Mesenchymal stem cell (in vitro differentiated cells and primary cell): ENCODE data around the gene RBM26.

Experiments
- DNase-seq: peaks from one replicate; pipeline ENCODE4 v3.0.0-alpha.2; 2013
- H2AFZ ChIP-seq: one replicate; pipeline ENCODE4 v1.6.1; 2013; ENCODE audit warnings: low read depth, mild to moderate bottlenecking, control low read depth, inconsistent platforms, low read length, moderate library complexity
- H2AK5ac ChIP-seq: 2 replicates; pipeline ENCODE4 v1.6.1; 2013; ENCODE audit warnings: low read length, moderate library complexity, mild to moderate bottlenecking, inconsistent platforms; ENCODE audit not compliant: severe bottlenecking
- H2BK120ac ChIP-seq: one replicate; pipeline ENCODE4 v1.6.1; 2013; ENCODE audit warnings: low read depth, mild to moderate bottlenecking, inconsistent platforms, low read length, moderate library complexity
- H2BK12ac ChIP-seq, 2 experiments: one replicate each; pipeline ENCODE4 v1.6.1; 2013; ENCODE audit warnings: inconsistent platforms in 2 of 2, low read length in 2 of 2, mild to moderate bottlenecking in 2 of 2, moderate library complexity in 2 of 2, control low read depth in 1 of 2
- H2BK15ac ChIP-seq: one replicate; pipeline ENCODE4 v1.6.1; 2013; ENCODE audit warnings: mild to moderate bottlenecking, low read depth, inconsistent platforms; ENCODE audit not compliant: poor library complexity, severe bottlenecking
- H2BK5ac ChIP-seq: 2 replicates; pipeline ENCODE4 v1.6.1; 2013; ENCODE audit warnings: low read depth, mild to moderate bottlenecking, low read length, control low read depth, inconsistent platforms; ENCODE audit not compliant: poor library complexity, severe bottlenecking
- H3K14ac ChIP-seq, 2 experiments: one replicate each; pipeline ENCODE4 v1.6.1; 2013; ENCODE audit warnings: inconsistent platforms in 2 of 2, low read length in 2 of 2, control low read depth in 1 of 2, mild to moderate bottlenecking in 1 of 2, moderate library complexity in 1 of 2
- H3K18ac ChIP-seq, 2 experiments: one replicate each; pipeline ENCODE4 v1.6.1; 2013; ENCODE audit warnings: inconsistent platforms in 2 of 2, low read length in 2 of 2, control low read depth in 1 of 2, low read depth in 1 of 2, mild to moderate bottlenecking in 1 of 2
- H3K23ac ChIP-seq, 2 experiments: one replicate each; pipeline ENCODE4 v1.6.1; 2013; ENCODE audit warnings: inconsistent platforms in 2 of 2, low read length in 2 of 2, mild to moderate bottlenecking in 2 of 2, moderate library complexity in 2 of 2, control low read depth in 1 of 2
- H3K27ac ChIP-seq: 2 replicates; pipeline ENCODE4 v1.5.1; 2013; ENCODE audit warnings: mild to moderate bottlenecking, moderate library complexity, low read length, control low read depth, inconsistent platforms; ENCODE audit not compliant: poor library complexity, severe bottlenecking
- H3K27me3 ChIP-seq, 2 experiments: 2 replicates each; pipeline versions ENCODE4 v1.6.1 to v1.7.0; 2013; ENCODE audit warnings: low read length in 2 of 2, mild to moderate bottlenecking in 2 of 2, moderate library complexity in 2 of 2, control low read depth in 1 of 2, inconsistent platforms in 1 of 2; ENCODE audit not compliant: control insufficient read depth in 1 of 2, insufficient read depth in 1 of 2
- H3K36me3 ChIP-seq, 2 experiments: 2 replicates each; pipeline versions ENCODE4 v1.6.1 to v1.7.0; 2013; ENCODE audit warnings: low read length in 2 of 2, control low read depth in 1 of 2, inconsistent platforms in 1 of 2, low read depth in 1 of 2, mild to moderate bottlenecking in 1 of 2; ENCODE audit not compliant: insufficient read depth in 2 of 2, control insufficient read depth in 1 of 2
- H3K4ac ChIP-seq, 2 experiments: one replicate each; pipeline ENCODE4 v1.6.1; 2013; ENCODE audit warnings: inconsistent platforms in 2 of 2, low read length in 2 of 2, mild to moderate bottlenecking in 2 of 2, moderate library complexity in 2 of 2, control low read depth in 1 of 2, low read depth in 1 of 2
- H3K4me1 ChIP-seq: 2 replicates; pipeline ENCODE4 v1.6.1; 2013; ENCODE audit warnings: low read depth, low read length, control low read depth; ENCODE audit not compliant: control insufficient read depth, insufficient read depth
- H3K4me2 ChIP-seq: 2 replicates; pipeline ENCODE4 v1.6.1; 2013; ENCODE audit warnings: low read length, mild to moderate bottlenecking, inconsistent platforms; ENCODE audit not compliant: poor library complexity, severe bottlenecking
- H3K4me3 ChIP-seq, 2 experiments: 2 replicates each; pipeline versions ENCODE4 v1.5.1 to v1.7.0; 2013; ENCODE audit warnings: low read length in 2 of 2, mild to moderate bottlenecking in 2 of 2, control low read depth in 1 of 2, low read depth in 1 of 2; ENCODE audit not compliant: insufficient read depth in 1 of 2
- H3K79me1 ChIP-seq: replicated peaks from 2 replicates; pipeline ENCODE4 v1.6.1; 2013; ENCODE audit warnings: mild to moderate bottlenecking, control low read depth, low read length, inconsistent platforms; ENCODE audit not compliant: poor library complexity, severe bottlenecking
- H3K9ac ChIP-seq: 2 replicates; pipeline ENCODE4 v1.7.0; 2013; ENCODE audit warnings: mild to moderate bottlenecking, low read length, moderate library complexity
- H3K9me3 ChIP-seq: 2 replicates; pipeline ENCODE4 v1.7.0; 2013; ENCODE audit warnings: mild to moderate bottlenecking, low read length; ENCODE audit not compliant: control insufficient read depth
- H4K8ac ChIP-seq: one replicate; pipeline ENCODE4 v1.6.1; 2013; ENCODE audit warnings: inconsistent platforms, mild to moderate bottlenecking, low read length, moderate library complexity
- H4K91ac ChIP-seq: one replicate; pipeline ENCODE4 v1.6.1; 2013; ENCODE audit warnings: mild to moderate bottlenecking, low read length, inconsistent platforms
- WGBS: methylation state at CpG from one replicate; pipeline ENCODE4 v1.1.7; 2013; ENCODE audit warnings: mixed read lengths; 5-methylcytosine and 5-hydroxymethylcytosine counted together

RBM26 gene

GRCh38 chr13:79389026-79389425 is 17.0 kb downstream of the RBM26 start:
- no peak overlapping the region for H2BK5ac ChIP-seq
- no peak overlapping the region for H3K9ac ChIP-seq
- no peak overlapping the region for H2BK15ac ChIP-seq
- H3K27me3 ChIP-seq: no peaks in the 10 kb centered on the region
- H2AFZ ChIP-seq: no peak overlapping the region
- H3K36me3 ChIP-seq: peaks cover 6 to 13% of the 10 kb centered on the region in 2 experiments
- H3K4ac ChIP-seq: no peak overlapping the region
- no peak overlapping the region for H4K8ac ChIP-seq
- no peak overlapping the region for H2BK12ac ChIP-seq
- peaks cover under 1% of the 10 kb centered on the region for H3K9me3 ChIP-seq
- H3K4me2 ChIP-seq: no peak overlapping the region
- H4K91ac ChIP-seq: no peak overlapping the region
- no peak overlapping the region for H3K23ac ChIP-seq
- H3K27ac ChIP-seq: no peak overlapping the region
- H3K18ac ChIP-seq: no peak overlapping the region
- H3K4me3 ChIP-seq: no peak overlapping the region
- peaks cover 2% of the 10 kb centered on the region for H3K4me1 ChIP-seq
- H2AK5ac ChIP-seq: no peak overlapping the region
- no peak for DNase-seq
- 100% methylated on average over 1 of the region's 1 CpG for WGBS
- peaks cover under 1% of the 10 kb centered on the region for H3K79me1 ChIP-seq
- H2BK120ac ChIP-seq: no peak overlapping the region
- H3K14ac ChIP-seq: no peak overlapping the region

GRCh38 chr13:79387853-79388252 is 18.2 kb downstream of the RBM26 start:
- H3K9me3 ChIP-seq: no peaks in the 10 kb centered on the region
- no peak overlapping the region for H4K91ac ChIP-seq
- H2BK15ac ChIP-seq: no peak overlapping the region
- H3K36me3 ChIP-seq: peaks cover 5 to 6% of the 10 kb centered on the region in 2 experiments
- no peaks in the 10 kb centered on the region for H3K4me1 ChIP-seq
- H2BK120ac ChIP-seq: no peak overlapping the region
- H3K23ac ChIP-seq: no peak overlapping the region
- no peak overlapping the region for H2AFZ ChIP-seq
- H3K14ac ChIP-seq: no peak overlapping the region
- H2BK12ac ChIP-seq: no peak overlapping the region
- no peak overlapping the region for H4K8ac ChIP-seq
- DNase-seq: no peak
- no peak overlapping the region for H2AK5ac ChIP-seq
- H3K9ac ChIP-seq: no peak overlapping the region
- 95% methylated on average over 4 of the region's 4 CpGs for WGBS
- no peak overlapping the region for H2BK5ac ChIP-seq
- H3K27ac ChIP-seq: no peak overlapping the region
- H3K4me2 ChIP-seq: no peak overlapping the region
- H3K4me3 ChIP-seq: no peak overlapping the region
- no peak overlapping the region for H3K4ac ChIP-seq
- H3K27me3 ChIP-seq: no peaks in the 10 kb centered on the region
- no peaks in the 10 kb centered on the region for H3K79me1 ChIP-seq
- H3K18ac ChIP-seq: no peak overlapping the region

DNA sequence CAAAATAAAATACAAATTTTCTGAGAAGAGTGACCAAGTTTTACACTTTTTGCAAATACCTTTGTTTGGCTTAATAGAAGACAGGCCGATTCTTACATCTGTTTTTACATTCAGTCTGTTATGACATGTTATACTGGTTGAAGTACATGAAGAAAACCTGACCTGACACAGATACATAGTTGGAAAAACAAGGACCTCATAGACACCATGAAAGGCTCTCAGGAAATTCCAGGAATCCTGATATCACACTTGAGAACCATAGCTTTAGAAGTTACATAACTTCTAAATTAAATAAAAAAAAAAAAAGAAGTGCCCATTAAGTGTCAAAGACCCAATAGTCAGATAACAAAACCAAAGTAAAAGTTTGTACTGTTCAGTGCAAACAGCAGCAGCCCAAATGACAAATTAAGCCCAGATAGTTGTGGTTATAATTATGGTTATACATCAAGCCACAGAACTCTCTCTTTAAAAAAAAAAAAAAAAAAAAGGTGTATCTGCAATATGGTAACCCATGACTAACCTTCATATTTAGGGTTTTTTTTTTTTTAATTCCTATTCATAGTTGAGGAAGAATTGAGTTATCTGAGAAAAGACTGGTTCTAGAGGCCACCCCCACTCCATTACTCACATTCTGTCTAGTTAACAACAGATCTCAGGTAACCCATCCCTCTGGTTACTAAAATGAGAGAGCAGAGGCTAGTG is 19.8 kb downstream of the RBM26 start:
- WGBS: no CpG with 5 or more reads among the region's 1 CpG
- no peak overlapping the region for H3K23ac ChIP-seq

DNA sequence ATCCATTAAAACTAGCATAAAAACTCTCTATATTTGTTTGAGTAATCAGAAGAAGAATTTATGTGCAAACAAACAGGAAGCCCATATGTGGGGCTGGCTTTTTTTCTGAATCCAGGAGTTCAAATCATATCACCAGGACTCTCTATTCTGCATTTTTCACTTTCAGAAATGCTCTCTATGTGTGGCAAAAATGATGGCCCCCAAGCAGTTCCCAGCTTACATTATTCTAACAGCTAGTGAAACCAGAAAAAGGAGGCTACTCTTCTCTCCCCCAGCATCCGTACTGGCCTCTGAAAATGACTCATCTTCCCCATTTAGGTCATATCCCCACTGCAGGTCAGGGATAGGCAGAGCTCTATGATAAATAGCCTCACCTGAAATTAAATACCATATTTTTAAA is 20.4 kb downstream of the RBM26 start:
- H3K18ac ChIP-seq: no peak overlapping the region
- DNase-seq: peak; percentile 36
- no peak overlapping the region for H3K4ac ChIP-seq
- H2AFZ ChIP-seq: no peak overlapping the region
- H2BK15ac ChIP-seq: no peak overlapping the region
- no peaks in the 10 kb centered on the region for H3K27me3 ChIP-seq
- no peaks in the 10 kb centered on the region for H3K79me1 ChIP-seq
- no peak overlapping the region for H4K8ac ChIP-seq
- no peak overlapping the region for H3K9ac ChIP-seq
- no peak overlapping the region for H3K4me2 ChIP-seq
- H2BK120ac ChIP-seq: no peak overlapping the region
- no peaks in the 10 kb centered on the region for H3K4me1 ChIP-seq
- H3K23ac ChIP-seq: no peak overlapping the region
- no peak overlapping the region for H4K91ac ChIP-seq
- no peaks in the 10 kb centered on the region for H3K9me3 ChIP-seq
- H3K4me3 ChIP-seq: no peak overlapping the region
- no peak overlapping the region for H3K27ac ChIP-seq
- no peak overlapping the region for H2BK12ac ChIP-seq
- H2BK5ac ChIP-seq: no peak overlapping the region
- 30% methylated on average over 1 of the region's 1 CpG for WGBS
- no peak overlapping the region for H2AK5ac ChIP-seq
- no peak overlapping the region for H3K14ac ChIP-seq
- H3K36me3 ChIP-seq: peaks cover 0 to 3% of the 10 kb centered on the region in 2 experiments

More for the DNA sequence above, 19.8 kb downstream of the RBM26 start:
- Histone ChIP-seq H2BK12ac (no peak overlapping the region), H3K14ac (no peak overlapping the region), H3K36me3 (peaks cover 4 to 5% of the 10 kb centered on the region in 2 experiments), H3K18ac (no peak overlapping the region), H3K4ac (no peak overlapping the region), H3K9ac (no peak overlapping the region), H3K27me3 (no peaks in the 10 kb centered on the region), H2AK5ac (no peak overlapping the region), H4K8ac (no peak overlapping the region), H2BK5ac (no peak overlapping the region), H3K79me1 (no peaks in the 10 kb centered on the region), H2BK120ac (no peak overlapping the region), H4K91ac (no peak overlapping the region), H3K27ac (no peak overlapping the region), H2BK15ac (no peak overlapping the region), H3K9me3 (no peaks in the 10 kb centered on the region), H3K4me1 (no peaks in the 10 kb centered on the region), H2AFZ (no peak overlapping the region), H3K4me3 (no peak overlapping the region), H3K4me2 (no peak overlapping the region)
- DNase-seq: no peak
